Neural progenitor cell (in vitro differentiated cells): ENCODE measurements around the gene PPP1R9B. TPM values are rescaled to one million over a fixed set of nuclear protein-coding genes. Genes with fewer than 3 reads are reported as not detected.
A peak's percentile ranks its signal among the peaks of the same experiment; 100 is the strongest.

Experiments used
- DNase-seq: peaks from one replicate; pipeline ENCODE4 v3.0.0-alpha.2; 2016; ENCODE audit warnings: low spot score
- H2AFZ ChIP-seq: fragments of 200-600 bp; sonication (generic); replicated peaks from 2 replicates; pipeline ENCODE4 v1.6.1; 2016; ENCODE audit warnings: antibody characterized with exemption
- H3F3A ChIP-seq: fragments of 200-600 bp; sonication (generic); 2 replicates; pipeline ENCODE4 v1.6.1; 2016; ENCODE audit warnings: antibody characterized with exemption, low read depth
- H3K27ac ChIP-seq: fragments of 200-600 bp; sonication (generic); 2 replicates; pipeline ENCODE4 v1.5.1; 2016; ENCODE audit warnings: mild to moderate bottlenecking
- H3K27me3 ChIP-seq: fragments of 200-600 bp; sonication (generic); 2 replicates; pipeline ENCODE4 v1.6.1; 2016; ENCODE audit warnings: mild to moderate bottlenecking, moderate library complexity
- H3K36me3 ChIP-seq: fragments of 200-600 bp; sonication (generic); 2 replicates; pipeline ENCODE4 v1.5.1; 2016
- H3K4me1 ChIP-seq: fragments of 200-600 bp; sonication (generic); 2 replicates; pipeline ENCODE4 v1.6.1; 2016; ENCODE audit warnings: mixed run types
- H3K4me2 ChIP-seq: fragments of 200-600 bp; sonication (generic); 2 replicates; pipeline ENCODE4 v1.6.1; 2016
- H3K4me3 ChIP-seq: fragments of 200-600 bp; sonication (generic); 2 replicates; pipeline ENCODE4 v1.5.1; 2016
- H3K79me2 ChIP-seq: fragments of 200-600 bp; sonication (generic); 2 replicates; pipeline ENCODE4 v1.6.1; 2016; ENCODE audit warnings: low read depth
- H3K9ac ChIP-seq: fragments of 200-600 bp; sonication (generic); 2 replicates; pipeline ENCODE4 v1.6.1; 2016
- H3K9me3 ChIP-seq: fragments of 200-600 bp; sonication (generic); 2 replicates; pipeline ENCODE4 v1.5.1; 2016; ENCODE audit warnings: low read depth
- H4K20me1 ChIP-seq: fragments of 200-600 bp; sonication (generic); 2 replicates; pipeline ENCODE4 v1.6.1; 2016; ENCODE audit warnings: low read depth
- H3K27ac Mint-ChIP-seq: 3 replicates; pipeline ENCODE4 v1.8.0; 2021; ENCODE audit warnings: mixed read lengths
- H3K27me3 Mint-ChIP-seq: 2 replicates; pipeline ENCODE4 v1.8.0; 2022; ENCODE audit warnings: low read depth, mild to moderate bottlenecking, inconsistent platforms, moderate library complexity, mixed read lengths; ENCODE audit not compliant: insufficient read depth
- H3K36me3 Mint-ChIP-seq: 3 replicates; pipeline ENCODE4 v1.8.0; 2021; ENCODE audit warnings: mixed read lengths
- H3K4me1 Mint-ChIP-seq: 3 replicates; pipeline ENCODE4 v1.8.0; 2021; ENCODE audit warnings: mixed read lengths
- H3K4me3 Mint-ChIP-seq: 3 replicates; pipeline ENCODE4 v1.8.0; 2021; ENCODE audit warnings: mild to moderate bottlenecking, moderate library complexity, mixed read lengths
- H3K9me3 Mint-ChIP-seq: 3 replicates; pipeline ENCODE4 v1.8.0; 2020; ENCODE audit warnings: mixed read lengths
- EZH2 ChIP-seq: fragments of 200-600 bp; sonication (generic); IDR thresholded peaks from 2 replicates; pipeline ENCODE4 v1.6.1; 2017; ENCODE audit warnings: antibody characterized with exemption, mild to moderate bottlenecking, moderate library complexity
- EZH2phosphoT487 ChIP-seq: fragments of 200-600 bp; sonication (generic); IDR thresholded peaks from 2 replicates; pipeline ENCODE4 v1.6.1; 2017; ENCODE audit warnings: antibody characterized with exemption
- total RNA-seq: library from RNA; depleted of rRNA; stranded (reverse); fragments of >200 nt; gene quantifications from 2 replicates; pipeline ENCODE4 v1.2.3, GENCODE V29; 2015; ENCODE audit warnings: low replicate concordance
- TF ChIP-seq, protein P1 (sequence below): fragments of 200-600 bp; sonication (generic); IDR thresholded peaks from 2 replicates; pipeline ENCODE4 v1.5.1; 2017; ENCODE audit warnings: antibody characterized with exemption, mild to moderate bottlenecking

The PPP1R9B gene
- total RNA-seq, 1 donor from 2014 or later, result 12.0 TPM

DNA sequence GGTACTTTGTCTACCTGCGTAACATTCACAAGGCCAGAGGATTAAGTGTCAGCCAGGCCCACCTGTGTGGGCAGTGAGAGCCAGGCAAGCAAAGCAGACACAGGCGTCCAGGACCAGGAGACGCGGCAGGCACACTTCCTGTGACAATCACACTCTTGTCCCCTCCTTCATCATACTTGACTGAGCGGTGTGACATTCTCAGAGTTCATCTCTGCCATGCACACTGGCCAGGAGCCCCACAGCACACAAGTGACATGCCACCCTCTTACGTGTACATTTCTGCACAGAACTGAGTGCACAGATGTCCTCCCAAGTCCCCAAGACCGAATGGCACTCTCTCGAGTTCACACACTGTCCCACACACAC is 8.7 kb downstream of the PPP1R9B start:
- Histone ChIP-seq H3K9ac (no peak overlapping the region), H3K4me3 (no peak overlapping the region), H3K27ac (no peak overlapping the region), H3K27me3 (no peaks in the 10 kb centered on the region), H2AFZ (no peak overlapping the region), H3K79me2 (peaks cover 8% of the 10 kb centered on the region), H3K4me2 (no peak overlapping the region), H3F3A (peaks cover 8% of the 10 kb centered on the region), H4K20me1 (peaks cover 29% of the 10 kb centered on the region), H3K4me1 (peaks cover 5% of the 10 kb centered on the region), H3K36me3 (no peaks in the 10 kb centered on the region), H3K9me3 (no peaks in the 10 kb centered on the region)
- no peaks in the 10 kb centered on the region for H3K9me3 Mint-ChIP-seq
- peaks cover 16% of the 10 kb centered on the region for H3K4me1 Mint-ChIP-seq
- H3K4me3 Mint-ChIP-seq, result no peak overlapping the region
- H3K27ac Mint-ChIP-seq, result no peak overlapping the region
- DNase-seq, result no peak
- TF ChIP-seq EZH2phosphoT487, result no peak
- no peak for TF ChIP-seq EZH2
- TF ChIP-seq, protein P1, sequence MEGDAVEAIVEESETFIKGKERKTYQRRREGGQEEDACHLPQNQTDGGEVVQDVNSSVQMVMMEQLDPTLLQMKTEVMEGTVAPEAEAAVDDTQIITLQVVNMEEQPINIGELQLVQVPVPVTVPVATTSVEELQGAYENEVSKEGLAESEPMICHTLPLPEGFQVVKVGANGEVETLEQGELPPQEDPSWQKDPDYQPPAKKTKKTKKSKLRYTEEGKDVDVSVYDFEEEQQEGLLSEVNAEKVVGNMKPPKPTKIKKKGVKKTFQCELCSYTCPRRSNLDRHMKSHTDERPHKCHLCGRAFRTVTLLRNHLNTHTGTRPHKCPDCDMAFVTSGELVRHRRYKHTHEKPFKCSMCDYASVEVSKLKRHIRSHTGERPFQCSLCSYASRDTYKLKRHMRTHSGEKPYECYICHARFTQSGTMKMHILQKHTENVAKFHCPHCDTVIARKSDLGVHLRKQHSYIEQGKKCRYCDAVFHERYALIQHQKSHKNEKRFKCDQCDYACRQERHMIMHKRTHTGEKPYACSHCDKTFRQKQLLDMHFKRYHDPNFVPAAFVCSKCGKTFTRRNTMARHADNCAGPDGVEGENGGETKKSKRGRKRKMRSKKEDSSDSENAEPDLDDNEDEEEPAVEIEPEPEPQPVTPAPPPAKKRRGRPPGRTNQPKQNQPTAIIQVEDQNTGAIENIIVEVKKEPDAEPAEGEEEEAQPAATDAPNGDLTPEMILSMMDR, result no peak
- peaks cover 15% of the 10 kb centered on the region for H3K27me3 Mint-ChIP-seq
- peaks cover 43% of the 10 kb centered on the region for H3K36me3 Mint-ChIP-seq

DNA sequence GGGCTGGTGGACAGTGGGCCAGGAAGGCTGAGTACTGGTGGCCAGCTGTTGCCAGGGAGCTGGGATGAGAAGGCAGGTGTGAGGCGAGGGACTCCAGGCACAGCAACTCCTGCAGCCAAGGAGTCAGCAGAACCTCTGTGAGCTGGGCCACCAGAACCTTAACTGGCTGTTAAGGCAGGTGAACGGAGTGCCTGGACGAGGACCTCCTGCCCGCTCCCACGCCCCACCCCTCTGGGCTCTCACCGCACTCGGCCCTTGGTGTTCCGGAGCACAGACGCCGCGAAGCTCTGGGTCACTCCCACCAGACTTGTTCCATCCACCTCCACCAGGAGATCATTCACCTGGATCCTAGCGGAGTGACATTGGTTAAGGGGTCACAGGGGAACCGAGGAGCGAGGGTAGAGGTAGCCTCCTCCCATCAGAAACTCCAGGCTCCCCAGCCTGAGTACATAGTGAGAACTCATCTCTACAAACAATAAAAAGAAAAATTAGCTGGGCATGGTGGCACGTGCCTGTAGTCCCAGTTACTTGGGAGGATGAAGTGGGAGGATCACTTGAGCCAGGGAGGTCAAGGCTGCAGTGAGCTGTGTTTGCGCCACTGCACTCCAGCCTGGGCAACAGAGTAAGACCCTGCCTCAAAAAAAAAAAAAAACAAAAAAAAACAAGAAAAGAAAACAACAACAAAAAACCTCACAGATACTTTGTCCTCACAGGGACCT is 9.3 kb downstream of the PPP1R9B start:
- Mint-ChIP-seq H3K4me3 (no peak overlapping the region), H3K27me3 (peaks cover 13% of the 10 kb centered on the region), H3K9me3 (no peaks in the 10 kb centered on the region), H3K36me3 (peaks cover 46% of the 10 kb centered on the region), H3K4me1 (peaks cover 12% of the 10 kb centered on the region), H3K27ac (no peak overlapping the region)
- no peak for DNase-seq
- Histone ChIP-seq H3K79me2 (peaks cover 2% of the 10 kb centered on the region), H3K4me2 (no peak overlapping the region), H3K27me3 (no peaks in the 10 kb centered on the region), H3K4me1 (no peaks in the 10 kb centered on the region), H3K27ac (no peak overlapping the region), H3F3A (peaks cover 8% of the 10 kb centered on the region), H3K9me3 (no peaks in the 10 kb centered on the region), H2AFZ (no peak overlapping the region), H3K4me3 (no peak overlapping the region), H4K20me1 (peaks cover 23% of the 10 kb centered on the region), H3K36me3 (no peaks in the 10 kb centered on the region), H3K9ac (no peak overlapping the region)
- TF ChIP-seq, protein P1, result no peak
- TF ChIP-seq EZH2 (no peak), EZH2phosphoT487 (no peak)

DNA sequence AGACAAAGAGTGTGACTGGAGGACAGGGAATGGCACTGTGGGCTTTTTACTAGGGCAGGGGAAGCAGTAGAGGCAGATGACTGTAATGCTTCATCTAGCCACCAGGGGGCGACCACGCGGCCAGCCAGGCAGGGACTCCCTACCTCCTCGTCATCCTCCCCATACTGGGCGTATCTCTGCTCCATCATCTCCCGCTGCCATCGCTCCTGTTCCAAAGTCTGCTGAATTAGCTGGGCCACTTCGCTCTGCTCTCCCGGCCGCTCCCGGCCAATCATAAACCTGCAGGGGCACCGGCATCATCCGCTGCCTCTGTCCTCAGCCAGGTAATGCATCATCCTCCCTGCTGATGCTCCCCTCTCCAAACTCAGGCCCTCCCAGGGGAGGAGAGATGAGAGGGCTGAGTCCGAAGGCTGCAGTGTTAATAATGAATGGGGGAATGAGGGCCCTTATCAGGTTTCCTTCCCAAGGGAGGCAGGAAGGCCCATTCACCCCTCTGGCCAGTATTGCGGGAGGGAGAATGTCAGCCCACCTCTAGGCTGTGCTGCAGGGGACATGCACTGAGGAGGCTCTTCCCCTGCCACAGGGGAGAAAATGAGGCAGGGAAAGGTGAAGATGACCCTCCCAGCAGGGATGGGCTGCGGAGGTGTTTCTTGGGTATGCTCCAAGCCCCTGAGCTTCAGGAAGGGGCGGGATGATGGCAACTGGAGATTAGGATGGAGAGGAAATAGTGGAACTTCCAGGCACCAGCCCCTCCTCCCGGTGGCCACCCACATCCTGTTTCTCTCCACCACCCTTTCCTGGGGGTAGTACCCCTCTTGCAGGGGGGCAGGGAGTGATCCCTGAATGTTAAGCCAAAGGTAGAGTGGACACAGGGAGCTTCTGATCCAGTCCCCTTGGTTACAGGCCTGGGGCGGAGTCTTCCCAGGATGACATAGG is 10.3 kb downstream of the PPP1R9B start:
- peak; percentile 75 for DNase-seq
- peaks cover 7% of the 10 kb centered on the region for H3K27me3 Mint-ChIP-seq
- peak overlapping the region; percentile 64 for H3K27ac Mint-ChIP-seq
- Histone ChIP-seq H4K20me1 (peaks cover 13% of the 10 kb centered on the region), H3K9ac (no peak overlapping the region), H3K4me3 (no peak overlapping the region), H3K79me2 (no peaks in the 10 kb centered on the region), H3K27ac (no peak overlapping the region), H3K36me3 (no peaks in the 10 kb centered on the region), H3K4me1 (no peaks in the 10 kb centered on the region), H3K9me3 (no peaks in the 10 kb centered on the region), H3F3A (peaks cover 8% of the 10 kb centered on the region), H2AFZ (no peak overlapping the region), H3K4me2 (no peak overlapping the region), H3K27me3 (no peaks in the 10 kb centered on the region)
- peaks cover 47% of the 10 kb centered on the region for H3K36me3 Mint-ChIP-seq
- TF ChIP-seq, protein P1, result peak; percentile 80
- TF ChIP-seq EZH2phosphoT487 (no peak), EZH2 (no peak)
- H3K4me1 Mint-ChIP-seq, result peaks cover 7% of the 10 kb centered on the region
- no peaks in the 10 kb centered on the region for H3K9me3 Mint-ChIP-seq
- H3K4me3 Mint-ChIP-seq, result no peak overlapping the region
